Fibroblast of lung (primary cell): Measurements from ENCODE around the gene RNLS. TPM values are rescaled to one million over a fixed set of nuclear protein-coding genes. Genes with fewer than 3 reads are reported as not detected.

Experiments used
- DNase-seq, 2 donors: peaks; one replicate each; pipeline versions ENCODE4 v3.0.0 to v3.0.0-alpha.2; 2010; ENCODE audit warnings: low read depth in 2 of 2
- H2AFZ ChIP-seq: 2 replicates; pipeline ENCODE4 v1.5.1; 2012; ENCODE audit warnings: low read length, control low read depth, inconsistent platforms
- H3K27ac ChIP-seq: 2 replicates; pipeline ENCODE4 v1.5.1; 2011; ENCODE audit warnings: low read length, control low read depth; ENCODE audit not compliant: insufficient read depth
- H3K27me3 ChIP-seq: 2 replicates; pipeline ENCODE4 v1.5.1; 2011; ENCODE audit warnings: mild to moderate bottlenecking, low read length; ENCODE audit not compliant: control insufficient read depth, insufficient read depth
- H3K36me3 ChIP-seq: 2 replicates; pipeline ENCODE4 v1.5.1; 2011; ENCODE audit warnings: low read length; ENCODE audit not compliant: control insufficient read depth, insufficient read depth
- H3K4me1 ChIP-seq: 2 replicates; pipeline ENCODE4 v1.5.1; 2011; ENCODE audit warnings: low read length; ENCODE audit not compliant: control insufficient read depth, insufficient read depth; ENCODE audit errors: extremely low read depth
- H3K4me2 ChIP-seq: 2 replicates; pipeline ENCODE4 v1.5.1; 2011; ENCODE audit warnings: low read length, control low read depth; ENCODE audit not compliant: insufficient read depth; ENCODE audit errors: extremely low read depth
- H3K4me3 ChIP-seq, 4 experiments: fragments of 200-600 bp in 1 of 4; sonication (generic) in 1 of 4; replicated peaks in 1 of 4; 2 replicates each; pipeline ENCODE4 v1.5.1; 2011 to 2016; ENCODE audit warnings: low read length in 4 of 4, low read depth in 3 of 4, mild to moderate bottlenecking in 3 of 4, control low read depth in 2 of 4, inconsistent platforms in 1 of 4, mixed read lengths in 1 of 4; ENCODE audit not compliant: insufficient read depth in 1 of 4; ENCODE audit errors: control extremely low read depth in 1 of 4
- H3K79me2 ChIP-seq: 2 replicates; pipeline ENCODE4 v1.5.1; 2012; ENCODE audit warnings: mild to moderate bottlenecking, low read length, inconsistent platforms; ENCODE audit not compliant: control insufficient read depth, insufficient read depth
- H3K9ac ChIP-seq: 2 replicates; pipeline ENCODE4 v1.5.1; 2011; ENCODE audit warnings: mild to moderate bottlenecking, low read length, control low read depth; ENCODE audit not compliant: insufficient read depth
- H3K9me3 ChIP-seq: 2 replicates; pipeline ENCODE4 v1.5.1; 2012; ENCODE audit warnings: low read depth, low read length; ENCODE audit not compliant: control insufficient read depth, insufficient read depth
- H4K20me1 ChIP-seq: 2 replicates; pipeline ENCODE4 v1.5.1; 2011; ENCODE audit warnings: low read length; ENCODE audit not compliant: control insufficient read depth, insufficient read depth; ENCODE audit errors: extremely low read depth
- EZH2 ChIP-seq: IDR thresholded peaks from 2 replicates; pipeline ENCODE4 v1.5.1; 2012; ENCODE audit warnings: low read length, control low read depth, mild to moderate bottlenecking; ENCODE audit errors: missing control alignments
- polyA plus RNA-seq, 2 donors: library from polyadenylated mRNA; depleted of rRNA in 1 of 2; stranded (reverse) in 1 of 2; unstranded in 1 of 2; fragments of >200 nt; gene quantifications; 2 replicates each; pipeline ENCODE4 v1.2.1, GENCODE V29; 2011 to 2012; ENCODE audit warnings: missing spikeins in 1 of 2
- total RNA-seq: library from RNA; depleted of rRNA; stranded (reverse); fragments of >200 nt; gene quantifications from 2 replicates; pipeline ENCODE4 v1.2.1, GENCODE V29; 2014
- TF ChIP-seq, protein P1 (sequence below), 2 donors: IDR thresholded peaks in 1 of 2; conservative IDR thresholded peaks in 1 of 2; 1 replicate in 1 of 2; 2 replicates in 1 of 2; pipeline ENCODE4 v1.5.1; 2011 to 2012; ENCODE audit warnings: low read length in 2 of 2, control low read depth in 1 of 2, inconsistent platforms in 1 of 2, low read depth in 1 of 2, mild to moderate bottlenecking in 1 of 2

RNLS gene
- total and polyA plus RNA-seq, 2 donors (not counting 1 experiment from before 2014, with no cell fraction given): 16.5 to 18.4 TPM

DNA sequence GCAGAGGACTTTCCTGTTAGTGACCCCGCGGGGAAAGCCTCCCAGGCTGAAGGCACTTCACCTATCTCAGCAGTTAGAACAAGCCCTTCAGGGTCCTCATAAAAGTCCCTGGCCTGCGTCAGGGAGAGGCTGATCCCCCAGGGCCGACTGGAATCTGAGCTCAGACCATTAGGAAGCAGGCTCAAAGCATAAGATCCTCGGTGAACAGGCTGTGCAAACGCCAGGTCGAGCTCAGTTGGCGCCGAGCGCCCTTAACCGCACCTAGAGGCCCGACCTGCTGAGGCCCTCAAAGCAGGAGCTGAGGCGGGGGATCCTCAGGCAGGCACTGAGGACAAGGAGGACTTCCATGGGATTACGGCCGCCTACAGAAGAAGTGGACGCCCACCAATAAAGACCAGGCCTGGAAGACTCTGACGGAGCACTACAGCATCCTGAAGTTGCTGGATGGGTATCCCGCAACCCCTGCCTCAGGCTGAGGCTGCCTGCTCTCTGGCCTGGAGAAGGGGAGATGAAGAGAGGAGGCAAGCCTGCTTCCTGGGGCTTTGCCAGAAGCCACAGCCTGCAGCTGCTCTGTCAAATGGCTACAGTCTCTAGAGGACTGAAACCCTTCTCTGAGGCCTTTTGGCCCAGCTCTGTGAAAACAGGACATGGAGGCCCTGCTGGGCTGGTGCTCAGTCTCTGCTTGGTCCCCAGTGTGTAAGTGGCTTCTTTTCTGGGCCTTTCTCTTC lies 33.3 kb upstream of the RNLS start:
- H3K27me3 ChIP-seq: no peaks in the 10 kb centered on the region
- H3K36me3 ChIP-seq: no peaks in the 10 kb centered on the region
- H3K27ac ChIP-seq: no peak overlapping the region
- no peak overlapping the region for H2AFZ ChIP-seq
- no peaks in the 10 kb centered on the region for H3K79me2 ChIP-seq
- peak in 1 of 2 donors; percentile 4 for DNase-seq
- no peaks in the 10 kb centered on the region for H4K20me1 ChIP-seq
- H3K4me1 ChIP-seq: no peaks in the 10 kb centered on the region
- H3K4me3 ChIP-seq: no peak overlapping the region
- no peak overlapping the region for H3K9ac ChIP-seq
- no peak overlapping the region for H3K4me2 ChIP-seq
- H3K9me3 ChIP-seq: no peaks in the 10 kb centered on the region
- no peak for TF ChIP-seq EZH2
- TF ChIP-seq, protein P1, sequence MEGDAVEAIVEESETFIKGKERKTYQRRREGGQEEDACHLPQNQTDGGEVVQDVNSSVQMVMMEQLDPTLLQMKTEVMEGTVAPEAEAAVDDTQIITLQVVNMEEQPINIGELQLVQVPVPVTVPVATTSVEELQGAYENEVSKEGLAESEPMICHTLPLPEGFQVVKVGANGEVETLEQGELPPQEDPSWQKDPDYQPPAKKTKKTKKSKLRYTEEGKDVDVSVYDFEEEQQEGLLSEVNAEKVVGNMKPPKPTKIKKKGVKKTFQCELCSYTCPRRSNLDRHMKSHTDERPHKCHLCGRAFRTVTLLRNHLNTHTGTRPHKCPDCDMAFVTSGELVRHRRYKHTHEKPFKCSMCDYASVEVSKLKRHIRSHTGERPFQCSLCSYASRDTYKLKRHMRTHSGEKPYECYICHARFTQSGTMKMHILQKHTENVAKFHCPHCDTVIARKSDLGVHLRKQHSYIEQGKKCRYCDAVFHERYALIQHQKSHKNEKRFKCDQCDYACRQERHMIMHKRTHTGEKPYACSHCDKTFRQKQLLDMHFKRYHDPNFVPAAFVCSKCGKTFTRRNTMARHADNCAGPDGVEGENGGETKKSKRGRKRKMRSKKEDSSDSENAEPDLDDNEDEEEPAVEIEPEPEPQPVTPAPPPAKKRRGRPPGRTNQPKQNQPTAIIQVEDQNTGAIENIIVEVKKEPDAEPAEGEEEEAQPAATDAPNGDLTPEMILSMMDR (conservative IDR thresholded peaks at IDR 0.05 in 1 of 2, IDR thresholded peaks at IDR 0.05 in 1 of 2; ENCODE audit: low read depth in 1 of 2, low read length in 2 of 2): no peak

DNA sequence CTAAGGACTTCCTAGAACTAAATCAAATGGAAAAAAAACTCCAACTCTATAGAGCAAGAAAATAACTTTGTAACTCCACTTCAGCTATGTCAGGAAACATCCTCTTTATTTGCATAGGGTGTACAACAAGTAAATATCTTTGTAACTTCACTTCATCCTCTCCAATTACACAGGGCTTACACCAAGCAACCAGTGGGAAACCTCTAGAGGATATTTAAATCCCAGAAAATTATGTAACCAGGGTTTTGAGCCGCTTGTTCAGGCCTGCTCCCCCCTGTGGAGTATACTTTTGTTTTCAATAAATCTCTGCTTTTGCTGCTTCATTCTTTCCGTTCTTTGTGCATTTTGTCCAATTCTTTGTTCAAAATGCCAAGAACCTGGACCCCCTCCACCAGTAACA lies 25.7 kb upstream of the RNLS start:
- Histone ChIP-seq H3K4me2 (no peak overlapping the region), H3K4me1 (no peaks in the 10 kb centered on the region), H3K9me3 (no peaks in the 10 kb centered on the region), H3K27me3 (no peaks in the 10 kb centered on the region), H3K79me2 (no peaks in the 10 kb centered on the region), H2AFZ (no peak overlapping the region), H3K27ac (no peak overlapping the region), H4K20me1 (no peaks in the 10 kb centered on the region), H3K36me3 (no peaks in the 10 kb centered on the region), H3K9ac (no peak overlapping the region), H3K4me3 (no peak overlapping the region)
- no peak for DNase-seq
- TF ChIP-seq, protein P1 (conservative IDR thresholded peaks at IDR 0.05 in 1 of 2, IDR thresholded peaks at IDR 0.05 in 1 of 2; ENCODE audit: low read depth in 1 of 2, low read length in 2 of 2): no peak
- no peak for TF ChIP-seq EZH2

DNA sequence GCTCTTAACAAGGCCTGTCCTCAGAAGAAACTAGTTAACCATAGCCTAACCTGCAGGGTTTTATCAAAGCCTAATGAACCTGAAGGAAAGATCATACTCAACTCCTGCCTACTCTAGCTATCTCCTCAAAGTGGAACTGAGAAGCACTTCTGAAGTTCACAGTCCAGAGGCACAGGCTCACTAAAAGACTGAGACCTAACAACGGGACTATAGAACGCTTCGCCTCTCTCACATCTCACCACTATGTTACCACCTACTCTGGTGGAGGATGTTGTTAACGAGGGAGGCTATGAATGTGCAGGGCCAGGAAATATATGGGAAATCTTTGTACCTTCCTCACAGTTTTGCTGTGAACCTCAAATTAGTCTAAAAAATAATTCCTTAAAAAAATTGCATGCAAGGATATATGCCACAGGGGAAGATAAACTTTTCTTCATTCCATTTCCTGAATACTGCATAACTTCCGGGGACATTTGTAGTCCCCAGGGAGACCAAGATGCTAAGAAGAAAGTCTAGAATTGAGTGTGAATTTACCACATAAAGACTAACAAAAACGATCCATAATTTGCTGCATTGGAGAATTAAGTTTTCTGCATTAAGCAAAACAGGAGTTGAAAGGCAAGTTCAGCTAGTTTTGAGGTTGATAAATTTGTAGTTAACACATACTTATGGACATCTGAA lies 25.1 kb upstream of the RNLS start:
- no peaks in the 10 kb centered on the region for H3K79me2 ChIP-seq
- TF ChIP-seq, protein P1 (conservative IDR thresholded peaks at IDR 0.05 in 1 of 2, IDR thresholded peaks at IDR 0.05 in 1 of 2; ENCODE audit: low read depth in 1 of 2, low read length in 2 of 2): no peak
- no peaks in the 10 kb centered on the region for H3K9me3 ChIP-seq
- H3K27me3 ChIP-seq: no peaks in the 10 kb centered on the region
- no peaks in the 10 kb centered on the region for H4K20me1 ChIP-seq
- H3K27ac ChIP-seq: no peak overlapping the region
- no peak overlapping the region for H3K4me3 ChIP-seq
- H3K4me2 ChIP-seq: no peak overlapping the region
- H3K36me3 ChIP-seq: no peaks in the 10 kb centered on the region
- no peak overlapping the region for H2AFZ ChIP-seq
- no peak overlapping the region for H3K9ac ChIP-seq
- H3K4me1 ChIP-seq: no peaks in the 10 kb centered on the region
- DNase-seq: no peak
